ENCODE data around the gene PLD1.

PLD1 gene

DNA sequence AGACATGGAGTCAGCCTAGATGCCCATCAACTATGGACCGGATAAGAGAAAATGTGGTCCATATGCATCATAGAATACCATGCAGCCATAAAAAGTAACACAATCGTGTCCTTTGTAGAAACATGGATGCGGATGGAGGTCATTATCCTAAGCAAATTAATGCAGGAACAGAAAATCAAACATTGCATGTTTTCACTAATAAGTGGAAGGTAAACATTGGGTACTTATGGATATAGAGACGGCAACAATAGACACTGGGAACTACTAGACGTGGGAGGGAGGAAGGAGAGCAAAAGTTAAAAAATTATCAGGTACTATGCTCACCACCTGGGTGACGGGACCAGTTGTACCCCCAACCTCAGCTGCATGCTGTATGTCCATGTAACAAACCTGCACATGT lies 2.5 kb downstream of the PLD1 start:
- H3K4me3 ChIP-seq (ENCODE audit: low read length): no peak overlapping the region
- no peaks in the 10 kb centered on the region for H3K9me2 ChIP-seq (replicated peaks; ENCODE audit: control insufficient read depth, low read length)
- H4K20me1 ChIP-seq (ENCODE audit: control insufficient read depth, insufficient read depth, low read depth, low read length): no peaks in the 10 kb centered on the region
- no peaks in the 10 kb centered on the region for H3K27me3 ChIP-seq (ENCODE audit: control insufficient read depth, low read length)
- H3K4me2 ChIP-seq (ENCODE audit: low read length): no peak overlapping the region
- H3K9me3 ChIP-seq (ENCODE audit: control insufficient read depth, insufficient read depth, low read length): no peaks in the 10 kb centered on the region
- TF ChIP-seq, protein P1, sequence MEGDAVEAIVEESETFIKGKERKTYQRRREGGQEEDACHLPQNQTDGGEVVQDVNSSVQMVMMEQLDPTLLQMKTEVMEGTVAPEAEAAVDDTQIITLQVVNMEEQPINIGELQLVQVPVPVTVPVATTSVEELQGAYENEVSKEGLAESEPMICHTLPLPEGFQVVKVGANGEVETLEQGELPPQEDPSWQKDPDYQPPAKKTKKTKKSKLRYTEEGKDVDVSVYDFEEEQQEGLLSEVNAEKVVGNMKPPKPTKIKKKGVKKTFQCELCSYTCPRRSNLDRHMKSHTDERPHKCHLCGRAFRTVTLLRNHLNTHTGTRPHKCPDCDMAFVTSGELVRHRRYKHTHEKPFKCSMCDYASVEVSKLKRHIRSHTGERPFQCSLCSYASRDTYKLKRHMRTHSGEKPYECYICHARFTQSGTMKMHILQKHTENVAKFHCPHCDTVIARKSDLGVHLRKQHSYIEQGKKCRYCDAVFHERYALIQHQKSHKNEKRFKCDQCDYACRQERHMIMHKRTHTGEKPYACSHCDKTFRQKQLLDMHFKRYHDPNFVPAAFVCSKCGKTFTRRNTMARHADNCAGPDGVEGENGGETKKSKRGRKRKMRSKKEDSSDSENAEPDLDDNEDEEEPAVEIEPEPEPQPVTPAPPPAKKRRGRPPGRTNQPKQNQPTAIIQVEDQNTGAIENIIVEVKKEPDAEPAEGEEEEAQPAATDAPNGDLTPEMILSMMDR (IDR thresholded peaks at IDR 0.05; ENCODE audit: low read depth, low read length, poor library complexity, severe bottlenecking): no peak
- no peak for TF ChIP-seq EZH2phosphoT487 (IDR thresholded peaks at IDR 0.05; ENCODE audit: borderline replicate concordance, low read length)
- H3K79me2 ChIP-seq (ENCODE audit: control insufficient read depth, low read length): no peaks in the 10 kb centered on the region
- H3F3A ChIP-seq (ENCODE audit: control insufficient read depth, insufficient read depth): no peaks in the 10 kb centered on the region
- no peak overlapping the region for H3K27ac ChIP-seq (ENCODE audit: low read depth, low read length)
- H3K36me3 ChIP-seq (ENCODE audit: control insufficient read depth, low read length): no peaks in the 10 kb centered on the region
- no peaks in the 10 kb centered on the region for H3K4me1 ChIP-seq (ENCODE audit: control insufficient read depth, low read length)

DNA sequence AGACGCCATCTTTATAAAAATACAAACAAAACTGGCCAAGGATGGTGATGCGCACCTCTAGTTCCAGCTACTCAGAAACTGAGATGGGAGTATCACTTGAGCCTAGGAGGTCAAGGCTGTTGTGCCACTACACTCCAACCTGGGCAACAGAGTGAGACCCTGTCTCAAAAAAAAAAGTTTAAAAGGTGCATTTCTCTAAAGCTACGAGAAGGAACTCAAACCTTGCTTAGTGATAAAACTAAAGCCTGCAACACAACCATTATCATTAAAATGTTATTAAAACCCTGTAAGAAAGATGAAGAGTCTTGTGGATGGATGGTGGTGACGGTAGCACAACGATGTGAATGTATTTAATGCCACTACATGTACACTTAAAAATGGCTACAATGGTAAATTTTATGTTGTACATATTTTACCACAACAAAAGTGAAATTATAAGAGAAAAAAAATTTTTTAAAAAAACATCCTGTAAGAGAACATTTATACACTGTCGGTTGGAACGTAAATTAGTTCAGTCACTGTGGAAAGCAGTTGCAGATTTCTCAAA lies 3.1 kb downstream of the PLD1 start:
- no peaks in the 10 kb centered on the region for H3K27me3 ChIP-seq (ENCODE audit: control insufficient read depth, low read length)
- H3K4me3 ChIP-seq (ENCODE audit: low read length): no peak overlapping the region
- H3K79me2 ChIP-seq (ENCODE audit: control insufficient read depth, low read length): no peaks in the 10 kb centered on the region
- no peaks in the 10 kb centered on the region for H3K4me1 ChIP-seq (ENCODE audit: control insufficient read depth, low read length)
- H3K9me2 ChIP-seq (replicated peaks; ENCODE audit: control insufficient read depth, low read length): no peaks in the 10 kb centered on the region
- no peaks in the 10 kb centered on the region for H3K9me3 ChIP-seq (ENCODE audit: control insufficient read depth, insufficient read depth, low read length)
- no peaks in the 10 kb centered on the region for H4K20me1 ChIP-seq (ENCODE audit: control insufficient read depth, insufficient read depth, low read depth, low read length)
- H3K4me2 ChIP-seq (ENCODE audit: low read length): no peak overlapping the region
- H3K36me3 ChIP-seq (ENCODE audit: control insufficient read depth, low read length): no peaks in the 10 kb centered on the region
- TF ChIP-seq EZH2phosphoT487 (IDR thresholded peaks at IDR 0.05; ENCODE audit: borderline replicate concordance, low read length): no peak
- TF ChIP-seq, protein P1 (IDR thresholded peaks at IDR 0.05; ENCODE audit: low read depth, low read length, poor library complexity, severe bottlenecking): no peak
- H3K27ac ChIP-seq (ENCODE audit: low read depth, low read length): no peak overlapping the region
- H3F3A ChIP-seq (ENCODE audit: control insufficient read depth, insufficient read depth): no peaks in the 10 kb centered on the region

DNA sequence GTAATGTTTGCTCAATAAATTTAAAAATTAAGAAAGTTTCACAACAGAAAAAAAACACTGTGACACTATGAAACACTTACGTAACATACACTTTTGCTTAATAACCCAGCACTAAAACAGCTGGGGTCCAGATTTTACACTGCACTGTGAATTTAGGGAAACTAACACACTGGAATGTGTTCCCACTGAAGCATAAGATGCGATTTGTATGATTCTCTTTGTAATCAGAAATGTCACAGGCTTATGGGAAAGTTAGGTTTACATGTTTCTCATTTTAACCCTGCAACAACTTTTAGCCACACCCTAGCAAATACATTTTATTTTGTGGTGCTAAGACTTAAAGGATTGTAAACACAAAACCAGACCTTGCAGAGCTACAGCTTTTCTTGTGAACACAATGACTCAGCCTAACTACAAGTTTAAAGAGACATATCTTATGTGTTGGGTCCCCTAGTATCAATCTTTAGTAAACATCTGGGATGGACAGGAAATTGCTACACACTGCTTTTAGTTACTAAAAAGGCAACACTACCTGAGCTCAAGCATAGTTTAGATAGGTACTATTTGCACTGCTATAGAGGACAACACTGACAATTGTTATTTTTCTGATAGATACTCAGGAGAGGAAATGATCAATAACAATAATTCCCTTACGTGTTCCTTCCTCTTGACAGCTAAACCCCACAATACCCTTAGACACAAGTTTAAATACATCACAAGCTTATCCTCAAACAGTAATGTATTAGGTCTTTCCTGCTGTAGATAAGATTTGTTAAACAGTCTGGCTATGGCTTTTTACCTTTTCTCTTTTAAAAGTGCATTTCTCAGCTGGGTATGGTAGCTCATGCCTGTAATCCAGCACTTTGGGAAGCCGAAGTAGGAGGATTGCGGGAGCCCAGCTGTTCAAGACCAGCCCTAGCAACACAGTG lies 3.8 kb downstream of the PLD1 start:
- Histone ChIP-seq H3K27me3 (ENCODE audit: control insufficient read depth, low read length) (no peaks in the 10 kb centered on the region), H3K27ac (ENCODE audit: low read depth, low read length) (no peak overlapping the region), H3K4me3 (ENCODE audit: low read length) (no peak overlapping the region), H3K4me2 (ENCODE audit: low read length) (no peak overlapping the region), H3K36me3 (ENCODE audit: control insufficient read depth, low read length) (no peaks in the 10 kb centered on the region), H3K9me3 (ENCODE audit: control insufficient read depth, insufficient read depth, low read length) (no peaks in the 10 kb centered on the region), H3K9me2 (replicated peaks; ENCODE audit: control insufficient read depth, low read length) (no peaks in the 10 kb centered on the region), H3K79me2 (ENCODE audit: control insufficient read depth, low read length) (no peaks in the 10 kb centered on the region), H3K4me1 (ENCODE audit: control insufficient read depth, low read length) (no peaks in the 10 kb centered on the region), H3F3A (ENCODE audit: control insufficient read depth, insufficient read depth) (no peaks in the 10 kb centered on the region), H4K20me1 (ENCODE audit: control insufficient read depth, insufficient read depth, low read depth, low read length) (no peaks in the 10 kb centered on the region)
- no peak for TF ChIP-seq EZH2phosphoT487 (IDR thresholded peaks at IDR 0.05; ENCODE audit: borderline replicate concordance, low read length)
- TF ChIP-seq, protein P1 (IDR thresholded peaks at IDR 0.05; ENCODE audit: low read depth, low read length, poor library complexity, severe bottlenecking): no peak
